Vagina (tissue), 2 donors: Measurements from ENCODE around the gene P2RY4. TPM values are rescaled to one million over a fixed set of nuclear protein-coding genes. Genes with fewer than 3 reads are reported as not detected.
"Not testable (repeated sequence)": the region's sequence is repeated elsewhere in the genome, so short reads cannot be mapped to it uniquely, and the experiment has no call there.

Source experiments
- DNase-seq, 2 donors: peaks; one replicate each; pipeline ENCODE4 v3.0.0-alpha.2; 2017; ENCODE audit errors: extremely low spot score in 2 of 2
- H3K27ac ChIP-seq: fragments of 200-600 bp; sonication (generic); one replicate; pipeline ENCODE4 v1.5.1; 2019
- H3K27me3 ChIP-seq: fragments of 200-600 bp; sonication (generic); one replicate; pipeline ENCODE4 v1.5.1; 2019
- H3K36me3 ChIP-seq, 2 donors: fragments of 200-600 bp; sonication (generic); one replicate each; pipeline ENCODE4 v1.5.1; 2017 to 2019
- H3K4me1 ChIP-seq: fragments of 200-600 bp; sonication (generic); one replicate; pipeline ENCODE4 v1.5.1; 2019
- H3K4me3 ChIP-seq, 2 donors: fragments of 200-600 bp; sonication (generic); 1 replicate in 1 of 2; 2 replicates in 1 of 2; pipeline ENCODE4 v1.5.1; 2016 to 2019
- H3K9me3 ChIP-seq: fragments of 200-600 bp; sonication (generic); one replicate; pipeline ENCODE4 v1.5.1; 2019
- POLR2A ChIP-seq, 2 donors: fragments of 450-650 bp; IDR thresholded peaks; one replicate each; pipeline ENCODE4 v1.6.1; 2017; ENCODE audit warnings: antibody characterized with exemption in 2 of 2, mild to moderate bottlenecking in 2 of 2, moderate library complexity in 2 of 2
- POLR2AphosphoS5 ChIP-seq, 2 donors: sonication (generic); formaldehyde crosslinking; IDR thresholded peaks; one replicate each; pipeline ENCODE4 v1.9.0; 2017; ENCODE audit warnings: antibody characterized with exemption in 2 of 2, mild to moderate bottlenecking in 2 of 2, low read depth in 1 of 2; ENCODE audit not compliant: insufficient read depth in 1 of 2
- intact Hi-C: fragments of 100-400 bp; cut with DNase I; formaldehyde crosslinking; loops from one replicate; pipeline ENCODE4 v1.15.1; 2023
- total RNA-seq: library from RNA; depleted of rRNA; stranded (reverse); fragments of >200 nt; gene quantifications from one replicate; pipeline ENCODE4 v1.2.3, GENCODE V29; 2016
- TF ChIP-seq, protein P1 (sequence below), 3 experiments: fragments of 450-650 bp in 2 of 3; fragments of 200-600 bp in 1 of 3; sonication (generic) in 1 of 3; IDR thresholded peaks; one replicate each; pipeline ENCODE4 v1.5.1; 2017 to 2019; ENCODE audit warnings: antibody characterized with exemption in 3 of 3, mild to moderate bottlenecking in 2 of 3, moderate library complexity in 2 of 3

P2RY4 gene
- total RNA-seq, 1 donor from 2014 or later: not detected

DNA sequence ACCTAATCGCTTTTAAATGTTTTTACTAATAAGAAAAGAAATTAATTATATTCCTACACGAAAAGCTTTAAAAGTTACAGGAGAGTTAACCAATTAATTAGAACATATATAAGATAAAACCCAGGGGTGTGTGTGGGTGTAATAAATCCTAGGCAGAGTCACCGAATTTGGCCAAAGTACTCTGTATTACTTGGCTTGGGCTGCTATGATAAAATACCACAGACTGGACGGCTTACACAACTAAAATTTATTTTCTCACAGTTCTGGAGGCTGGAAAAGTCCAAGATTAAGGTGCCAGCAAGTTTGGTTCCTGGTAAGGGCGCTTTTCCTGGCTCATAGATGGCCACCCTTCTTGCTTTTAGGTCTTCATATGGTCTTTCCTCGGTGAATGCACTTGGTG is 15.1 kb downstream of the P2RY4 start:
- Histone ChIP-seq H3K27ac (no peak overlapping the region), H3K36me3 (no peaks in the 10 kb centered on the region), H3K27me3 (no peaks in the 10 kb centered on the region), H3K9me3 (no peaks in the 10 kb centered on the region), H3K4me3 (no peak overlapping the region), H3K4me1 (no peaks in the 10 kb centered on the region)
- intact Hi-C loops: no loop called here
- DNase-seq: no peak
- TF ChIP-seq, protein P1, sequence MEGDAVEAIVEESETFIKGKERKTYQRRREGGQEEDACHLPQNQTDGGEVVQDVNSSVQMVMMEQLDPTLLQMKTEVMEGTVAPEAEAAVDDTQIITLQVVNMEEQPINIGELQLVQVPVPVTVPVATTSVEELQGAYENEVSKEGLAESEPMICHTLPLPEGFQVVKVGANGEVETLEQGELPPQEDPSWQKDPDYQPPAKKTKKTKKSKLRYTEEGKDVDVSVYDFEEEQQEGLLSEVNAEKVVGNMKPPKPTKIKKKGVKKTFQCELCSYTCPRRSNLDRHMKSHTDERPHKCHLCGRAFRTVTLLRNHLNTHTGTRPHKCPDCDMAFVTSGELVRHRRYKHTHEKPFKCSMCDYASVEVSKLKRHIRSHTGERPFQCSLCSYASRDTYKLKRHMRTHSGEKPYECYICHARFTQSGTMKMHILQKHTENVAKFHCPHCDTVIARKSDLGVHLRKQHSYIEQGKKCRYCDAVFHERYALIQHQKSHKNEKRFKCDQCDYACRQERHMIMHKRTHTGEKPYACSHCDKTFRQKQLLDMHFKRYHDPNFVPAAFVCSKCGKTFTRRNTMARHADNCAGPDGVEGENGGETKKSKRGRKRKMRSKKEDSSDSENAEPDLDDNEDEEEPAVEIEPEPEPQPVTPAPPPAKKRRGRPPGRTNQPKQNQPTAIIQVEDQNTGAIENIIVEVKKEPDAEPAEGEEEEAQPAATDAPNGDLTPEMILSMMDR (IDR thresholded peaks at IDR 0.05): no peak
- TF ChIP-seq POLR2AphosphoS5 (IDR thresholded peaks at IDR 0.05; ENCODE audit: insufficient read depth in 1 of 2, low read depth in 1 of 2) (no peak), POLR2A (IDR thresholded peaks at IDR 0.05) (no peak)

DNA sequence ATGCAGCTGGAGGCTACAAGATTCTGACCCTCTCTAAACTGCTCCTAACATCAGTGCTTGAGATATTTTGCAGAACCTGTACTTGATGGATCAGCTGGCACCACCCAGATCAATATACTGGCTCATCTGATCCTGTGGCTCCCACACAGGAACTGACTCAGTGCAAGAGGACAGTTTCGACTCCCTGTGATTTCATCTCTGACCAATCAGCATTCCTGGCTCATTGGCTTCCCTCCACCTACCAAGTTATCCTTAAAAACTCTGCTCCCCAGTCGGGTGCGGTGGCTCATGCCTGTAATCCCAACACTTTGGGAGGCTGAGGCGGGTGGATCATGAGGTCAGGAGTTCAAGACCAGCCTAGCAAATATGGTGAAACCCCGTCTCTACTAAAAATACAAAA is 16.4 kb downstream of the P2RY4 start:
- H3K9me3 ChIP-seq, H3K36me3 ChIP-seq, intact Hi-C loops, H3K27ac ChIP-seq, H3K4me3 ChIP-seq, H3K4me1 ChIP-seq, DNase-seq, H3K27me3 ChIP-seq: not testable (repeated sequence)

DNA sequence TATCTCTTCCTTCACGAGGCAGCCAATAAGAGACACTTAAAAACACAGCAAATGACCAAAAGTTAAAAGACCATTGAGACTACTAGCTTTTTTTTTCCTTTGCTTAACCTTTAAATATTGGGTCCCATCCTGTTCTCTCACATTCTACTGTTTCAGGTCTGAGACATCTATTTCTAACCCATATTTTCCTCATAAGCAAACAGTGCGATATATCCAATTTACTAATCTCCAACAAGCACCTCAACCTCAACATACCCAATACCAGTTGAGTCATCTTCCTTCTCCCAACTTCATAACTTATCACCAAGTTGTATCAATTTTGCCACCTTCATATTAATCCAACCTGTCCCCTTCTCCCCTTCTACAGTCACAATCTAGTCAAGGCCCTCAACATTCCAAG is 18.5 kb downstream of the P2RY4 start:
- H3K36me3 ChIP-seq: no peaks in the 10 kb centered on the region
- H3K4me3 ChIP-seq: no peak overlapping the region
- intact Hi-C loops: no loop called here
- DNase-seq: no peak
- TF ChIP-seq POLR2A (IDR thresholded peaks at IDR 0.05) (no peak), POLR2AphosphoS5 (IDR thresholded peaks at IDR 0.05; ENCODE audit: insufficient read depth in 1 of 2, low read depth in 1 of 2) (no peak)
- TF ChIP-seq, protein P1 (IDR thresholded peaks at IDR 0.05): no peak
- H3K27me3 ChIP-seq: no peaks in the 10 kb centered on the region
- H3K4me1 ChIP-seq: no peaks in the 10 kb centered on the region
- H3K27ac ChIP-seq: no peak overlapping the region
- no peaks in the 10 kb centered on the region for H3K9me3 ChIP-seq

DNA sequence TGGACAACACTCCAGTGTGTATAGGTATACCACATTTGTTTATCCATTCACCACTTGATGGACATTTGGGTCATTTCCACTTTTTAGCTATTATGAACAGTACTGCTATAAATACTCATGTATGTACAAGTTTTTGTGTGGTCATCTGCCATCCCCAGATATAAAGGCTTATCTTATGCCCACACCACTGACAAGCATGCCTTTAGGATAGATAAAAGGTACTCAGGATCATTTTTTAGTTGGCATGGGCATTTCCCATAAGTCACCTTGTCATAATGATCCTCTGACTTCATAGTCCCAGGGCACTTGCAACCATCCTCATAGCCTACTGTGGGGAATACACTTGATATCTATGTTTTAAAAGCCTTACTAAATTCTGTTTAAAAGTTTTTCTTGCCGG is 19.3 kb downstream of the P2RY4 start:
- no peak for DNase-seq
- Histone ChIP-seq H3K27ac (no peak overlapping the region), H3K9me3 (no peaks in the 10 kb centered on the region), H3K27me3 (no peaks in the 10 kb centered on the region), H3K4me1 (no peaks in the 10 kb centered on the region), H3K4me3 (no peak overlapping the region), H3K36me3 (no peaks in the 10 kb centered on the region)
- TF ChIP-seq, protein P1 (IDR thresholded peaks at IDR 0.05): no peak
- TF ChIP-seq POLR2AphosphoS5 (IDR thresholded peaks at IDR 0.05; ENCODE audit: insufficient read depth in 1 of 2, low read depth in 1 of 2) (no peak), POLR2A (IDR thresholded peaks at IDR 0.05) (no peak)
- intact Hi-C loops: no loop called here

DNA sequence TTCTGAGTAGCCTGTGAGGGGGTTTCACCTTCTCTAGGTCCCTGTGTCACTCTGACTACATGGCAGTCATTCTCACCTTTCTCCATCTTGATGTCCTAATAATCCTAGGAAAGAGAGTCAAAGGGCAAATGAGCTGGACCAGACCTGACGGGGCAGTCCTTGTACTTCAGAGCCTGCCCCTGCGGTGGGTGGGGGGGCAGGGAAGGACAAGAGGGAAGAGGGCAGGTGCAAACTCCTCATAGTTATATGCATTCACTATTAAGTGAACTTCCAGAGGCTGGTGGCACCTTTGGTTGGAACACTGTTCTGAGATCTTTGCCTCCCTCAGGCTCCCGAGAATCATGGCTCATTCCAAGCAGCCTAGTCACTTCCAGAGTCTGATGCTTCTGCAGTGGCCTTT is 25.6 kb downstream of the P2RY4 start, which contains the start of gene AWAT1:
TSS of gene AWAT1 (plus strand) at position 301 of the 400 bp plus-strand sequence. CDS start at position 342, 41 bp downstream.
- no peaks in the 10 kb centered on the region for H3K4me1 ChIP-seq
- no peak within 1 kb of the TSS for H3K27ac ChIP-seq
- TF ChIP-seq POLR2AphosphoS5 (IDR thresholded peaks at IDR 0.05; ENCODE audit: insufficient read depth in 1 of 2, low read depth in 1 of 2) (no peak), POLR2A (IDR thresholded peaks at IDR 0.05) (no peak)
- TF ChIP-seq, protein P1 (IDR thresholded peaks at IDR 0.05): no peak
- intact Hi-C loops: no loop called here
- H3K4me3 ChIP-seq: no peak within 1 kb of the TSS
- no peaks in the 10 kb centered on the region for H3K27me3 ChIP-seq
- H3K9me3 ChIP-seq: no peaks in the 10 kb centered on the region
- no peak for DNase-seq
- H3K36me3 ChIP-seq: no peaks in the 10 kb centered on the region

DNA sequence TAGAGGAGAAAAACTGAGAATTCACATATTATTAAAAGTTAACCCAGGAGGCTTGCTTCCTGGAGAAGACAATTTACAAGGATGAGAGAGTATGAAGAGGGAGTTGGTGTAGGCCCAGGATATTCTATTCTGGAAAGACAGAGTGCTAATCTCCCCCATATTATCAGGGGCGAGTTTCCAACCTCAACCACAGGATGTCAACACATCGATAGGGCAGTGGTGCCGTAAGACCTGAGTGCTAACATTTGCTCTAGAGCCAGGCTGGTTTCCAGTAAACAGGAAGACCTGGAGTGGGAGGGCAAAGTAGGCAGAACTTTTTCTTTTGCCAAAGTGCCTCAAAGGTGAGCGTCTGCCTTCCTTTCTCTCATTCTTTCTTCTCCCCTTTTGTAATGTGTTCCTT is 28.3 kb downstream of the P2RY4 start:
- no peak for TF ChIP-seq POLR2AphosphoS5 (IDR thresholded peaks at IDR 0.05; ENCODE audit: insufficient read depth in 1 of 2, low read depth in 1 of 2)
- no peak for TF ChIP-seq POLR2A (IDR thresholded peaks at IDR 0.05)
- TF ChIP-seq, protein P1 (IDR thresholded peaks at IDR 0.05): no peak
- H3K4me1 ChIP-seq: no peaks in the 10 kb centered on the region

More for the DNA sequence above, 28.3 kb downstream of the P2RY4 start:
- H3K9me3 ChIP-seq: no peaks in the 10 kb centered on the region
- intact Hi-C loops: no loop called here
- H3K36me3 ChIP-seq: no peaks in the 10 kb centered on the region
- DNase-seq: no peak
- H3K27me3 ChIP-seq: no peaks in the 10 kb centered on the region
- H3K4me3 ChIP-seq: no peak overlapping the region
- no peak overlapping the region for H3K27ac ChIP-seq
